SKM-1 (cell line): ENCODE data around the gene DNM2.

ENCODE experiments used
- DNase-seq: peaks from one replicate; lab custom pipeline; 2025; ENCODE audit not compliant: unreplicated experiment; lab: John Stamatoyannopoulos, UW

DNM2 gene

GRCh38 chr19:10690341-10690781, 27.5 kb upstream of the DNM2 start:
- DNase-seq: no peak

DNA sequence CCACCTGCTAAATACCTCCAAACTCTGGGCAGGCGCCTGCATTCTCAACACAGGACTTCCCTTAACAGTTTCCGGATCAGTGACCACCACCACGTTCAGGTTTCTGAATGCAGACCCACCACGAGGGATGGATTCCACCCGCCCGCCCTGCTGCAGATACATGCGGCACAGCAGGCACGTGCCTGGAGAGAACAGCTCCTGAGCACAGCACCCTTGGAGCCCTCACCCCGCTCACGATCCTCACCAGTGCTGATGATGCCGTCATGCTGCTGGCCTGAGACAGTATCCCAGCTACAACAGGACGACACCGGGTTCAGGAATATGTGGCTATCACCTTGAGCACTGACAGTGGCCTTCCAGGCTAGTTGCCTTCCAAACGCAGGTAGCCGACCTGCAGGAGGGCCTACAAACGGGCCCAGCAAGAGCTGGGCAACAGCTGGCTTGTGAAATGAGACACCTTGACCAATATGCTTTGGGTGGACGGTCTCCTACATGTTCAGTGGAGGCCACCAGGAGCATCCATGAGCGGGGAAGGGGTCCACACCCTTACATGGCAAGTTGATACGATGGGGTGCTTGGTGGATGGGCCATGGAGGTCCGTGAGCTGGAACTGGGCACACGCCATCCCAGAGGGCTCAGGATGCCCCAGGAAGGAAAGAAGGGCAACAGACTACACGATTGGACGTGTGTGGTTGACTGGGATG, 26.5 kb upstream of the DNM2 start:
- DNase-seq: no peak

DNA sequence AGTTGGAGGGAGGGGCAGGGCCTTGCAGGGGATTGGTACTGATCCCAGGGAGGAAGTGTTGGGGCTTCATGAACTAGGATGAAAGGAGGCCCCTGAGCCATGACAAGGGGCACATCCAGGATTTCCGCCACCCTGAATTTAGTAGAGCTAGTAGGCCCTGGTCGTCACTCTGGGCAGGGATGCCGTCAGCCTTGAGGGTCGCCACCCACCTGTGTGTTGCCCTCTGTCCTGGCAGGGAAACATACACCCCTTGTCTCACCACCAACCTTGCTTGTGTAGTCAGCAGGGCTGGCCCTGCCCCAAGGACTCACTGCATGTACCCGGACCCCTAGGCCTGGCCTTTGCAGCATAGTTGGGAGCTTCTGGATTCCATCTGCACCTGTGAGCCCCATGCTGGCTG, 26.0 kb upstream of the DNM2 start:
- no peak for DNase-seq

- no peak for DNase-seq
Observed at GRCh38 chr19:10692673-10693264, 25.1 kb upstream of the DNM2 start.

GRCh38 chr19:10694706-10695307, 23.1 kb upstream of the DNM2 start:
- DNase-seq: no peak

DNA sequence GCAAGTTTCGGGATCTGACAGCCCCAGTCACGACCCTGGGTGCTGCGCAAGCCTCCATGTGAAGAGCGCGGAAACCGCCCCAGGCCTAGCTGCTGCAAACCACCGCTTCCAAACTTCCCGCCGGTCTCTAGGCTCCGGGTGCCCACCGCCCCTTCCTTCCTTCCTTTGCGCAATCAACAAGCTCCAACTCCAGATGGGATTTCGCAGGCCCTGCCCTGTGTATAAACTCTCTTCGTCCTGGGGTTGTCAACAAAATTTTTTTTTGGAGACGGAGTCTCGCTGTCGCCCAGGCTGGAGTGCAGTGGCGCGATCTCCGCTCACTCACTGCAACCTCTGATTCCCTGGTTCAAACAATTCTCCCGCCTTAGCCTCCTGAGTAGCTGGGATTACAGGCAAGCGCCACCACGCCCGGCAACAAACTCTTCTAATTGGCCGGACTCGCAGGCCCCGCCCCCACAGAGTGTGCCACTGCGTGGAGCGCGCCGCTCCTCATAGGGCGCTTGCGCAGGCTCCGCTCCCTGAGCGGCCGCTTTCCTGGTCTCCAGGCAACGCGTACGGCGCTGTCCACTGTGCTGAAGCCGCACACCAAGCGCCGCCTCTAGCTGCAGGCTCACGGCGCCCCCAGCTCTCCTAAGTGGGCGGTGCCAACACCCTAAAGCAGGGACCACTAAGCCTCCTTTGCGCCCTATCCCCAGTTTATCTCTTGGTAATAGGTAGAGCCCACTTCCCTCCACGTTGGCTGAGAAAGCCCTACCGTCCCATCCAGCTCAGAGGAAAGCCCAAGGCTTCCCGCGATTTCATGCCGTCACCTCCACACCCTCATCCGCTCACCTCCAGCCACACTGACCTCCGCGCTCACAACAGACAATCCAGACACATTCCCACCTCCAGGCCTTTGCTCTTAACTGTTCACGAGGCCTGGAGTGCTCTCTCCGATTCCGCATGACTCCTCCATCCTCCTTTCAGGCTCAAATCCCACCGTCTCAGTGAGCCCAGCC, 22.2 kb upstream of the DNM2 start:
- DNase-seq: peak; percentile 81

DNA sequence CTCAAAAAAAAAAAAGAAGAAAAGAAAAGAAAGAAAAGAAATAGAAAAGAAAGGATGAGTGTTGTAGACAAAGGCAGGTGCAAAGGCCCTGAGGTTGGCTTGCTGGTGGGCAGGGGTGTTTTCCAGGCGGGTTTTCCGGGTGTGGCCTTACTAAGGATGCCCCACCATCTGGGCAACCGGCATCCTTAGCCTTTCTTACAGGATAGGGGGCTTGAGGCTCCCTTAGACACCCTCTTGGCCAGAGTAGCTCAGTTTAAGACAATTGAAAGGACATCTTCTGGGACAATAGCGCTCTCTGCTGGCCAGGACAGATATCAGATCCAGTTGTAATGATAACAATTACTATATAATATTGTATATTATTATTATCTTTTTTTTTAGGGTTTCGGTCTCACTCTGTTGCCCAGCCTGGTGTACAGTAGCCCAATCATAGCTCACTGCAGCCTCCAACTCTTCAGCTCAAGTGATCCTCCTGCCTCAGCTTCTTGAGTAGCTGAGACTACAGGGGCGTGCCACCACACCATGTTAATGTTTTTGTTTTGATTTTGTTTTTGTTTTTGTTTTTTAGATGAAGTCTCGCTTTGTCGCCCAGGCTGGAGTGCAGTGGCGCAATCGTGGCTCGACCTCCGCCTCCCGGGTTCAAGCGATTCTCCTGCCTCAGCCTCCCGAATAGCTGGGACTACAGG, 18.1 kb upstream of the DNM2 start:
- peak; percentile 47 for DNase-seq

- no peak for DNase-seq
Observed at GRCh38 chr19:10701955-10702525, 15.8 kb upstream of the DNM2 start.

GRCh38 chr19:10706990-10707389, 10.9 kb upstream of the DNM2 start:
- DNase-seq: no peak

GRCh38 chr19:10707440-10707839, 10.4 kb upstream of the DNM2 start:
- DNase-seq: no peak

GRCh38 chr19:10708291-10708690, 9.6 kb upstream of the DNM2 start:
- no peak for DNase-seq

DNA sequence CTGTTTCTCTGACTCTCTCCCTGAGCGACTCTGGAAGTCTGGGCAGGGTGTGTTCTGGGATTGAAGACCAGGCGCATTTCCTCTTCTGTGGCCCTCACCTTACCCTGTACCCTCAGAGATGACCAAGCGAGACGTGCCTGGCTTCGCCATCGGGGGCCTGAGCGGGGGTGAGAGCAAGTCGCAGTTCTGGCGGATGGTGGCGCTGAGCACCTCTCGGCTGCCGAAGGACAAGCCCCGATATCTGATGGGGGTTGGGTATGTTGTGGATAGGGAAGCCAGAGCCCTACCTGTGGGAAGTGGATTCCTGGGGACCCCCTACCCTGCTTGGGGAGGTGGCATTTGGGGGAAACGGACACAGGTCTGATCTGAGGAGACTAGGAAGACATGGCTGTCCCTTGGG, 5.8 kb upstream of the DNM2 start:
- no peak for DNase-seq

- no peak for DNase-seq
Observed at GRCh38 chr19:10712754-10713153, 5.1 kb upstream of the DNM2 start.

DNA sequence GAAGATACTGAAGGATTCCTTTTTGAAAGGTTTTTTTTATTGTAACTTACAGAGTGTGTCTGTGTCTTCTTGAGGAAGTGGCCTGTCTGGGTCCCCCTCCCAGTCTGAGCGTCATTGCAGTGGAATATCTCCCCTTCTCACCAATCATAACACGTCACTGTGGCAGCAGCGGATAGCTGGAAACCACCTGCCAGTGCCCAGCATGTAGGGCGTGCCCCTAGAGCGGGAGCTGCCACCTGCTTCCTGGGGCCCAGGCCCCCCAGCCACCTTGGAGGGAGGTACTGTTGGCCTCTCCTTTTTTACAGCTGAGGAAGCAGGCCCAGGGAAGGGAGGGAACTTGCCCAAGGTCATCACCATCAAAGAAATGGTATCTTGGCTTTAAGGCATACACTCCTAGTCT, 4.6 kb upstream of the DNM2 start:
- no peak for DNase-seq

DNA sequence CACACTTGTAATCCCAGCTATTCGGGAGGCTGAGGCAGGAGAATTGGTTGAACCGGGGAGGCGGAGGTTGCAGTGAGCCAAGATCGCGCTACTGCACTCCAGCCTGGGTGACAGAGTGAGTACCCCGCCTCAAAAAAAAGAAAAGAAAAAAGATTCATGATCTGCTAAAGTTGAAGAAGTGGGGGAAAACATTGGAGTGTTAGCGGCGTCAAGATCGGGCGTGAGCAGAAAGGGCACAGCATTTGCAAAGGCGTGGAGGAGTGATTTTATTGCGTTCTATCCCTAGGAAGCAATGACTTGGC, 874 bp upstream of the DNM2 start:
- DNase-seq: no peak

- no peak for DNase-seq
Observed at GRCh38 chr19:10718205-10719196, 622 bp downstream of the DNM2 start.

DNA sequence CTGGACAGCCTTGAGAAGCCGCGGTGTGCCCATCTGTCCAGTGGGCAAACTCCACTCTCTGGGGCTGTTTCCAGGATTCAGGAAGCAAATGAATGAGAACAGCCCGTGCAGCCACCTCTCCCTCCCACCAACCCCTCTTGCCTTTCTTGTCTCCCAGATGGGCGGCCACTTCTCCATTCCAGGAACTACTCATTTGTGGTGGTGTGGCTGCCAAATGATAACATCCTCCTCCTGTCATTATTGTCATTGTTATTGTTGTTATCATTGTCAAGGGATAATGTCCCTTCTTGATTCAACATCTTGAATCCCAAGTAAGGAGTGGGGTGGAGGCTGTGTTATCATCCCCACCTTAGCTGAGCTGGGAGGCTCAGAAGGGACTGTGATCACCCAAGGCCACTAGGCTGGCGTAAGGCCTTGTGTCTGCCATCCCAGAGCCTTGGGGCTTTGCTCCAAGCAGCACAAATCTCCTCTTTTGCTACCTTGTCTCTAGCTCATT, 1.6 kb downstream of the DNM2 start:
- no peak for DNase-seq

DNA sequence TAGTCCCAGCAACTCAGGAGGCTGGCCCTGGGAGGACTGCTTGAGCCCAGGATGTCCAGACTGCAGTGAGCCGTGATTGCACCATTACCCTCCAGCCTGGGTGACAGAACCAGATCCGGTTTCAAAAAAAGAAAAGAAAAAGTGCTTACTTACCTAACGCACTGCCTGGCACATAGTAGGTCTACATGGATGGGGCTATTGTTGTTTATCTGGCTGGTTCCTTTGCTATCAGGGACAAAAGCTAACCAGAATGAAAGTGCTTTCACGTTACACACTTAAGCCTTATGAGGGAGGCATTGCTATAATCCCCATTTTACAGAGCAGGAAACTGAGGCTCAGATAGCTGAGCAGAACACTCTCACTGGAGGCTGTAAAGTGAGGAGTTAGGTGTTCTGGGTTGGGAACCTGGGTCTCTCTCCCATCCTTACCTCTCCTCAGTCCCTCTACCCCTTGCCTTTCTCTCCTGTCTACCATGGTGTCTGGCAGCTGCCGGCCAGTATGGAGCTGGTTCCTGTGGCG, 2.8 kb downstream of the DNM2 start:
- no peak for DNase-seq

DNA sequence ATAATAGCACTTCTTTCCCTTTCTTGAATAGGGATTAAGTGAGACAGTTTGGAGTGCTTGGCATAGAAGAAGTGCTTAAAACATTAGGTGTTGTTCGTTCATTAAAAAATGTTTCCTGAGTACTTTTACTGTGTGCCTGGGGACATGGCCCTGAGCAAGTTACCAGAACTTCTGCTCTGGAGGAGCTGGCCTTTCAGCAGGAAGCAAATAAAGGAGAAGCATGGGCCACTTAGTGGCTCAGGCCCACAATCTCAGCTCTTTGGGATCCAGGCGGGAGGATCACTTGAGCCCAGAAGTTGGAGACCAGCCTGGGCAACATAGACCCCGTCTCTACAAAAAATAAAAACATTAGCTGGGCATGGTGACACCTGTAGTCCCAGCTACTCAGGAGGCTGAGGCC, 5.7 kb downstream of the DNM2 start:
- DNase-seq: no peak
